ENCODE results near the gene NFATC3. TPM values are rescaled to one million over a fixed set of nuclear protein-coding genes. Genes with fewer than 3 reads are reported as not detected.

NFATC3 gene
- total and polyA plus RNA-seq, 4 donors, result 9.7 to 21.2 (median 16.8) TPM

GRCh38 chr16:68227183-68227793 is 142.1 kb downstream of the NFATC3 start:
- Histone ChIP-seq H3K9me3 (ENCODE audit: control insufficient read depth in 4 of 4, low read length in 3 of 4) (no peaks in the 10 kb centered on the region), H3K27ac (ENCODE audit: low read depth in 1 of 2, low read length in 2 of 2) (peak overlapping the region in 1 of 2 donors; percentile 51), H3K27me3 (ENCODE audit: control insufficient read depth in 4 of 4, insufficient read depth in 4 of 4, low read length in 3 of 4) (no peaks in the 10 kb centered on the region), H3K4me1 (ENCODE audit: control insufficient read depth in 4 of 4, insufficient read depth in 4 of 4, low read length in 3 of 4) (peaks cover 15 to 52% (median 44%) of the 10 kb centered on the region in 4 donors), H3K36me3 (ENCODE audit: control insufficient read depth in 4 of 4, insufficient read depth in 3 of 4, low read depth in 1 of 4, low read length in 3 of 4) (peaks cover 6 to 36% (median 17%) of the 10 kb centered on the region in 4 donors), H3K4me3 (ENCODE audit: low read depth in 1 of 3, low read length in 3 of 3) (no peak overlapping the region), H3K9ac (ENCODE audit: low read depth in 1 of 2, low read length in 2 of 2) (no peak overlapping the region)
- TF ChIP-seq GABPA (IDR thresholded peaks at IDR 0.05 in 1 of 2, conservative IDR thresholded peaks at IDR 0.05 in 1 of 2) (peak in 1 of 2 donors; percentile 21), SP1 (IDR thresholded peaks at IDR 0.05) (peak; percentile 76), NR2F2 (IDR thresholded peaks at IDR 0.05) (peak; percentile 56), HNF4A (conservative IDR thresholded peaks at IDR 0.05) (peak; percentile 75 to 76), RXRA (IDR thresholded peaks at IDR 0.05) (peak; percentile 51 to 52), ZBTB33 (IDR thresholded peaks at IDR 0.05) (no peak), REST (IDR thresholded peaks at IDR 0.05) (no peak), CTCF (IDR thresholded peaks at IDR 0.05; ENCODE audit: low read depth, low read length, missing input control) (no peak), YY1 (IDR thresholded peaks at IDR 0.05) (peak; percentile 29), RAD21 (IDR thresholded peaks at IDR 0.05) (peak in 1 of 2 donors; percentile 52)
- TF ChIP-seq, protein P1, sequence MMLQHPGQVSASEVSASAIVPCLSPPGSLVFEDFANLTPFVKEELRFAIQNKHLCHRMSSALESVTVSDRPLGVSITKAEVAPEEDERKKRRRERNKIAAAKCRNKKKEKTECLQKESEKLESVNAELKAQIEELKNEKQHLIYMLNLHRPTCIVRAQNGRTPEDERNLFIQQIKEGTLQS (IDR thresholded peaks at IDR 0.05), result no peak
- TF ChIP-seq, protein P2, sequence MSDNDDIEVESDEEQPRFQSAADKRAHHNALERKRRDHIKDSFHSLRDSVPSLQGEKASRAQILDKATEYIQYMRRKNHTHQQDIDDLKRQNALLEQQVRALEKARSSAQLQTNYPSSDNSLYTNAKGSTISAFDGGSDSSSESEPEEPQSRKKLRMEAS (IDR thresholded peaks at IDR 0.05), result no peak
- 30% methylated on average over 3 of the region's 3 CpGs for WGBS
- DNase-seq (ENCODE audit: low spot score), result no peak

Measured in liver (tissue), 9 donors.